ENCODE data around the gene SEPTIN1. TPM values are rescaled to one million over a fixed set of nuclear protein-coding genes. Genes with fewer than 3 reads are reported as not detected.
A peak's percentile ranks its signal among the peaks of the same experiment; 100 is the strongest.

The SEPTIN1 gene
- total and polyA plus RNA-seq, 2 of the 4 experiments (the other 2 are of a cell fraction), result 0.24 TPM; not detected in 1

- Histone ChIP-seq H4K5ac (ENCODE audit: low read depth, low read length) (no peak overlapping the region), H2BK5ac (ENCODE audit: low read depth, low read length, poor library complexity, severe bottlenecking) (peak overlapping the region; percentile 66), H3K4me1 (ENCODE audit: control insufficient read depth, insufficient read depth, low read length) (peaks cover 3% of the 10 kb centered on the region; the same call in 1 of the 2 replicates), H4K91ac (ENCODE audit: insufficient read depth, low read depth, low read length) (no peak overlapping the region; the same call in 1 of the 2 replicates), H2BK120ac (ENCODE audit: low read depth, low read length) (no peak overlapping the region), H3K36me3 (ENCODE audit: control insufficient read depth, insufficient read depth, low read length) (peaks cover 16% of the 10 kb centered on the region), H3K23ac (ENCODE audit: low read depth, low read length) (peak overlapping the region; percentile 87), H3K4me2 (ENCODE audit: low read depth, low read length) (peak overlapping the region; percentile 99), H3K56ac (ENCODE audit: extremely low read depth, insufficient read depth, low read length) (peak overlapping the region; percentile 45), H3K9ac (ENCODE audit: low read depth, low read length) (peak overlapping the region; percentile 90), H2AK9ac (replicated peaks; ENCODE audit: low read depth, low read length, poor library complexity) (peak overlapping the region; percentile 99), H3K4ac (ENCODE audit: low read depth, low read length) (peak overlapping the region; percentile 79), H3K79me1 (ENCODE audit: low read depth in 1 of 2, low read length in 2 of 2) (peaks cover 5 to 60% of the 10 kb centered on the region in 2 experiments), H4K20me1 (ENCODE audit: insufficient read depth, low read length) (peaks cover 48% of the 10 kb centered on the region), H3K9me1 (ENCODE audit: insufficient read depth, low read length) (peaks cover 17% of the 10 kb centered on the region), H3K27ac (ENCODE audit: insufficient read depth, low read length) (peak overlapping the region; percentile 82), H3K18ac (ENCODE audit: low read depth, low read length) (no peak overlapping the region), H3K14ac (replicated peaks; ENCODE audit: low read depth, low read length) (peak overlapping the region; percentile 96), H2BK15ac (ENCODE audit: low read depth, low read length) (no peak overlapping the region), H2AFZ (replicated peaks; ENCODE audit: low read length, poor library complexity) (peak overlapping the region; percentile 61), H4K8ac (ENCODE audit: low read depth in 2 of 2, low read length in 2 of 2) (peak overlapping the region in 1 of 2 experiments; percentile 28; a peak in 1 of 4 replicates), H2AK5ac (ENCODE audit: low read depth, low read length) (peak overlapping the region; percentile 90), H3K27me3 (ENCODE audit: control insufficient read depth, insufficient read depth, low read length) (no peaks in the 10 kb centered on the region), H3K9me3 (ENCODE audit: control insufficient read depth, insufficient read depth, low read length) (no peaks in the 10 kb centered on the region), H2BK20ac (ENCODE audit: low read depth, low read length) (no peak overlapping the region), H3K4me3 (ENCODE audit: insufficient read depth, low read depth, low read length) (peak overlapping the region; percentile 86)
- ChIA-PET POLR2A (ENCODE audit: unreplicated experiment) (interaction anchor here (0.5 kb wide), 1 partner anchor 200 kb away, joined by 3 read pairs; no protein-coding TSS in a partner anchor), CTCF (interaction anchor here (1.0 kb wide), 1 partner anchor 27 kb away, joined by 3 read pairs; the partner anchor contains the start of gene ZNF48)
- DNase-seq (peak; percentile 59), ATAC-seq (ENCODE audit: low read depth) (peak; percentile 4)
- BruUV-seq (replicated peaks), result no TSS peak
- WGBS, 2 experiments (ENCODE audit: extremely low coverage in 2 of 2, insufficient read length in 1 of 2), result 0% methylated on average over 1 of the region's 8 CpGs; no CpG with 5 or more reads in 1 of the 2 experiments
- in situ Hi-C loops (cut with MboI; ENCODE audit: low sequenced_read_pairs) (no loop called here), dilution Hi-C loops (cut with HindIII; ENCODE audit: low sequenced_read_pairs, unreplicated experiment) (no loop called here), intact Hi-C loops (cut with micrococcal nuclease) (loop anchor here (1.0 to 2.0 kb wide), 2 partner anchors 41 to 275 kb away; no protein-coding TSS in a partner anchor)
- TF ChIP-seq FOS (IDR thresholded peaks at IDR 0.05; ENCODE audit: low read depth, low read length), result 0 out of 2 replicates have a peak, but pooled peaks have one; percentile 27
- TF ChIP-seq MAFK (IDR thresholded peaks at IDR 0.05; ENCODE audit: low read depth, low read length), result no peak
- TF ChIP-seq SMC3 (IDR thresholded peaks at IDR 0.05; ENCODE audit: low read depth, low read length), result 0 out of 2 replicates have a peak, but pooled peaks have one; percentile 9
- TF ChIP-seq, protein P1, sequence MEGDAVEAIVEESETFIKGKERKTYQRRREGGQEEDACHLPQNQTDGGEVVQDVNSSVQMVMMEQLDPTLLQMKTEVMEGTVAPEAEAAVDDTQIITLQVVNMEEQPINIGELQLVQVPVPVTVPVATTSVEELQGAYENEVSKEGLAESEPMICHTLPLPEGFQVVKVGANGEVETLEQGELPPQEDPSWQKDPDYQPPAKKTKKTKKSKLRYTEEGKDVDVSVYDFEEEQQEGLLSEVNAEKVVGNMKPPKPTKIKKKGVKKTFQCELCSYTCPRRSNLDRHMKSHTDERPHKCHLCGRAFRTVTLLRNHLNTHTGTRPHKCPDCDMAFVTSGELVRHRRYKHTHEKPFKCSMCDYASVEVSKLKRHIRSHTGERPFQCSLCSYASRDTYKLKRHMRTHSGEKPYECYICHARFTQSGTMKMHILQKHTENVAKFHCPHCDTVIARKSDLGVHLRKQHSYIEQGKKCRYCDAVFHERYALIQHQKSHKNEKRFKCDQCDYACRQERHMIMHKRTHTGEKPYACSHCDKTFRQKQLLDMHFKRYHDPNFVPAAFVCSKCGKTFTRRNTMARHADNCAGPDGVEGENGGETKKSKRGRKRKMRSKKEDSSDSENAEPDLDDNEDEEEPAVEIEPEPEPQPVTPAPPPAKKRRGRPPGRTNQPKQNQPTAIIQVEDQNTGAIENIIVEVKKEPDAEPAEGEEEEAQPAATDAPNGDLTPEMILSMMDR (conservative IDR thresholded peaks at IDR 0.05; ENCODE audit: low read depth, low read length), result no peak
- peak; percentile 51; the same call in 1 of the 2 replicates for TF ChIP-seq MAZ (IDR thresholded peaks at IDR 0.05; ENCODE audit: borderline replicate concordance, low read depth, low read length)
- TF ChIP-seq CEBPB (IDR thresholded peaks at IDR 0.05; ENCODE audit: low read depth, low read length), result peak; percentile 64; the same call in 1 of the 2 replicates
- TF ChIP-seq RFX5 (IDR thresholded peaks at IDR 0.05; ENCODE audit: low read depth, low read length), result no peak
- TF ChIP-seq MXI1 (IDR thresholded peaks at IDR 0.05; ENCODE audit: borderline replicate concordance, low read depth, low read length), result no peak
- no peak for TF ChIP-seq BHLHE40 (IDR thresholded peaks at IDR 0.05; ENCODE audit: low read depth, low read length)
- peak; percentile 57; the same call in 1 of the 2 replicates for TF ChIP-seq POLR2A (IDR thresholded peaks at IDR 0.05; ENCODE audit: low read depth, low read length)
- no peak for TF ChIP-seq CHD1 (IDR thresholded peaks at IDR 0.05; ENCODE audit: low read depth, low read length)
- no peak for TF ChIP-seq RAD21 (IDR thresholded peaks at IDR 0.05; ENCODE audit: low read length)
Observed at GRCh38 chr16:30368122-30368791, 14.1 kb downstream of the SEPTIN1 start.

All from IMR-90 (cell line).